Stimulated activated CD4-positive, alpha-beta T cell treated with anti-CD3 and anti-CD28 coated beads, Interleukin-1b, Interleukin-23, amount 100 ng/mL, for 1 hour (primary cell): Measurements from ENCODE around the gene ACTA2.

Experiments
- DNase-seq, 2 donors: peaks; one replicate each; pipeline ENCODE4 v3.0.0-alpha.2; 2020; ENCODE audit warnings: low read depth in 2 of 2

Gene ACTA2

GRCh38 chr10:88981435-88981834, 28.9 kb upstream of the ACTA2 start:
- no peak for DNase-seq

- no peak for DNase-seq
Measured at GRCh38 chr10:88980800-88981199, 28.2 kb upstream of the ACTA2 start.

GRCh38 chr10:88980247-88980646, 27.7 kb upstream of the ACTA2 start:
- no peak for DNase-seq

GRCh38 chr10:88979603-88980002, 27.0 kb upstream of the ACTA2 start:
- DNase-seq, result no peak

GRCh38 chr10:88979153-88979562, 26.6 kb upstream of the ACTA2 start:
- DNase-seq, result no peak

- DNase-seq, result no peak
Measured at GRCh38 chr10:88978463-88978862, 25.9 kb upstream of the ACTA2 start.

- DNase-seq, result no peak
Measured at GRCh38 chr10:88975377-88975720, 22.8 kb upstream of the ACTA2 start.

GRCh38 chr10:88974446-88975376, 22.1 kb upstream of the ACTA2 start:
- DNase-seq, result no peak

- DNase-seq, result no peak
Measured at GRCh38 chr10:88974012-88974411, 21.4 kb upstream of the ACTA2 start.

- DNase-seq, result no peak
Measured at GRCh38 chr10:88971221-88972061, 18.9 kb upstream of the ACTA2 start.

GRCh38 chr10:88968391-88968790, 15.8 kb upstream of the ACTA2 start:
- no peak for DNase-seq

GRCh38 chr10:88966797-88967196, 14.2 kb upstream of the ACTA2 start:
- DNase-seq, result no peak

GRCh38 chr10:88964869-88965415, 12.4 kb upstream of the ACTA2 start:
- DNase-seq, result no peak

- no peak for DNase-seq
Measured at GRCh38 chr10:88964360-88964759, 11.8 kb upstream of the ACTA2 start.

GRCh38 chr10:88963318-88963717, 10.7 kb upstream of the ACTA2 start:
- DNase-seq, result no peak

- no peak for DNase-seq
Measured at GRCh38 chr10:88962336-88962735, 9.8 kb upstream of the ACTA2 start.

- no peak for DNase-seq
Measured at GRCh38 chr10:88961266-88961665, 8.7 kb upstream of the ACTA2 start.

- no peak for DNase-seq
Measured at GRCh38 chr10:88960802-88961201, 8.2 kb upstream of the ACTA2 start.

- DNase-seq, result no peak
Measured at GRCh38 chr10:88958721-88959120, 6.1 kb upstream of the ACTA2 start.

GRCh38 chr10:88957381-88957780, 4.8 kb upstream of the ACTA2 start:
- DNase-seq, result no peak

- no peak for DNase-seq
Measured at GRCh38 chr10:88954458-88955083, 2.0 kb upstream of the ACTA2 start.

GRCh38 chr10:88953662-88954061, 1.1 kb upstream of the ACTA2 start:
- DNase-seq, result no peak
